ENCODE results near the gene C16orf95.

Gene C16orf95

GRCh38 chr16:87361916-87362619 lies 44.9 kb upstream of the C16orf95 start:
- DNase-seq = no peak
- peaks cover 0 to 14% (median 4%) of the 10 kb centered on the region in 4 donors for H3K4me1 ChIP-seq
- TF ChIP-seq, protein P1, sequence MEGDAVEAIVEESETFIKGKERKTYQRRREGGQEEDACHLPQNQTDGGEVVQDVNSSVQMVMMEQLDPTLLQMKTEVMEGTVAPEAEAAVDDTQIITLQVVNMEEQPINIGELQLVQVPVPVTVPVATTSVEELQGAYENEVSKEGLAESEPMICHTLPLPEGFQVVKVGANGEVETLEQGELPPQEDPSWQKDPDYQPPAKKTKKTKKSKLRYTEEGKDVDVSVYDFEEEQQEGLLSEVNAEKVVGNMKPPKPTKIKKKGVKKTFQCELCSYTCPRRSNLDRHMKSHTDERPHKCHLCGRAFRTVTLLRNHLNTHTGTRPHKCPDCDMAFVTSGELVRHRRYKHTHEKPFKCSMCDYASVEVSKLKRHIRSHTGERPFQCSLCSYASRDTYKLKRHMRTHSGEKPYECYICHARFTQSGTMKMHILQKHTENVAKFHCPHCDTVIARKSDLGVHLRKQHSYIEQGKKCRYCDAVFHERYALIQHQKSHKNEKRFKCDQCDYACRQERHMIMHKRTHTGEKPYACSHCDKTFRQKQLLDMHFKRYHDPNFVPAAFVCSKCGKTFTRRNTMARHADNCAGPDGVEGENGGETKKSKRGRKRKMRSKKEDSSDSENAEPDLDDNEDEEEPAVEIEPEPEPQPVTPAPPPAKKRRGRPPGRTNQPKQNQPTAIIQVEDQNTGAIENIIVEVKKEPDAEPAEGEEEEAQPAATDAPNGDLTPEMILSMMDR (IDR thresholded peaks at IDR 0.05) = no peak

GRCh38 chr16:87360862-87361610 lies 43.8 kb upstream of the C16orf95 start:
- TF ChIP-seq, protein P1 (IDR thresholded peaks at IDR 0.05) = no peak
- peaks cover 0 to 14% (median 3%) of the 10 kb centered on the region in 4 donors for H3K4me1 ChIP-seq
- H3K4me3 ChIP-seq = no peak overlapping the region
- no peak overlapping the region for H3K27ac ChIP-seq
- DNase-seq = no peak
- peaks cover 52 to 74% (median 69%) of the 10 kb centered on the region in 3 donors for H3K36me3 ChIP-seq
- no peaks in the 10 kb centered on the region for H3K27me3 ChIP-seq
- H3K9me3 ChIP-seq = no peaks in the 10 kb centered on the region
- intact Hi-C loops (cut with DNase I; ENCODE audit: low total_unique reads) = no loop called here

More at GRCh38 chr16:87361916-87362619, 44.9 kb upstream of the C16orf95 start:
- Histone ChIP-seq H3K27me3 (no peaks in the 10 kb centered on the region), H3K27ac (no peak overlapping the region), H3K4me3 (no peak overlapping the region), H3K36me3 (peaks cover 52 to 69% (median 63%) of the 10 kb centered on the region in 3 donors), H3K9me3 (no peaks in the 10 kb centered on the region)
- intact Hi-C loops (cut with DNase I; ENCODE audit: low total_unique reads) = no loop called here

- Histone ChIP-seq H3K4me1 (peaks cover 0 to 4% (median 1%) of the 10 kb centered on the region in 4 donors), H3K4me3 (no peak overlapping the region), H3K36me3 (peaks cover 52 to 70% (median 66%) of the 10 kb centered on the region in 3 donors), H3K27me3 (no peaks in the 10 kb centered on the region), H3K27ac (no peak overlapping the region), H3K9me3 (no peaks in the 10 kb centered on the region)
- TF ChIP-seq, protein P1 (IDR thresholded peaks at IDR 0.05) = no peak
- no peak for DNase-seq
- intact Hi-C loops (cut with DNase I; ENCODE audit: low total_unique reads) = no loop called here
Observed at GRCh38 chr16:87359121-87359520, 41.9 kb upstream of the C16orf95 start.

GRCh38 chr16:87358696-87359095 lies 41.5 kb upstream of the C16orf95 start:
- TF ChIP-seq, protein P1 (IDR thresholded peaks at IDR 0.05) = no peak
- Histone ChIP-seq H3K9me3 (no peaks in the 10 kb centered on the region), H3K4me1 (no peaks in the 10 kb centered on the region), H3K27ac (no peak overlapping the region), H3K4me3 (no peak overlapping the region), H3K36me3 (peaks cover 52 to 71% (median 67%) of the 10 kb centered on the region in 3 donors), H3K27me3 (no peaks in the 10 kb centered on the region)
- intact Hi-C loops (cut with DNase I; ENCODE audit: low total_unique reads) = no loop called here
- no peak for DNase-seq

- H3K36me3 ChIP-seq = peaks cover 52 to 75% (median 72%) of the 10 kb centered on the region in 3 donors
- H3K27ac ChIP-seq = no peak overlapping the region
- H3K4me3 ChIP-seq = no peak overlapping the region
- H3K4me1 ChIP-seq = no peaks in the 10 kb centered on the region
- no peak for DNase-seq
- no peaks in the 10 kb centered on the region for H3K9me3 ChIP-seq
- intact Hi-C loops (cut with DNase I; ENCODE audit: low total_unique reads) = no loop called here
- TF ChIP-seq, protein P1 (IDR thresholded peaks at IDR 0.05) = no peak
- H3K27me3 ChIP-seq = no peaks in the 10 kb centered on the region
Observed at GRCh38 chr16:87358250-87358649, 41.1 kb upstream of the C16orf95 start.
